Eye (tissue), 1 donor: ENCODE results near the gene SLC25A28.
A peak's percentile ranks its signal among the peaks of the same experiment; 100 is the strongest.

Source experiments
- DNase-seq: peaks from one replicate; pipeline ENCODE4 v3.0.0-alpha.2; 2015

SLC25A28 gene

GRCh38 chr10:99619851-99620710 lies at the start of gene SLC25A28:
SLC25A28 (minus strand) TSS chr10:99620439; CDS start chr10:99620335, 104 bp downstream.
- peak; percentile 99 for DNase-seq

- no peak for DNase-seq
Measured at GRCh38 chr10:99667108-99667751, 47.0 kb upstream of the SLC25A28 start.

- no peak for DNase-seq
Measured at GRCh38 chr10:99665304-99665703, 45.1 kb upstream of the SLC25A28 start.

GRCh38 chr10:99661377-99661763 lies 41.1 kb upstream of the SLC25A28 start:
- DNase-seq: no peak

- no peak for DNase-seq
Measured at GRCh38 chr10:99660662-99661376, 40.6 kb upstream of the SLC25A28 start.

GRCh38 chr10:99659868-99660366 lies 39.7 kb upstream of the SLC25A28 start:
- no peak for DNase-seq

- DNase-seq: peak; percentile 96
Measured at GRCh38 chr10:99659031-99659867, 39.0 kb upstream of the SLC25A28 start, which contains the start of gene ENTPD7. ENTPD7 (plus strand) TSS chr10:99659509; CDS start chr10:99659957, 448 bp downstream.

GRCh38 chr10:99658622-99659030 lies 38.4 kb upstream of the SLC25A28 start:
- DNase-seq: no peak

- DNase-seq: no peak
Measured at GRCh38 chr10:99656199-99657064, 36.2 kb upstream of the SLC25A28 start.

- DNase-seq: peak; percentile 16
Measured at GRCh38 chr10:99654390-99655175, 34.3 kb upstream of the SLC25A28 start.

- no peak for DNase-seq
Measured at GRCh38 chr10:99652800-99653390, 32.7 kb upstream of the SLC25A28 start.

GRCh38 chr10:99648717-99649116 lies 28.5 kb upstream of the SLC25A28 start:
- no peak for DNase-seq

GRCh38 chr10:99647601-99648151 lies 27.4 kb upstream of the SLC25A28 start:
- DNase-seq: no peak

- no peak for DNase-seq
Measured at GRCh38 chr10:99633832-99634231, 13.6 kb upstream of the SLC25A28 start.

- no peak for DNase-seq
Measured at GRCh38 chr10:99631496-99631895, 11.3 kb upstream of the SLC25A28 start.

- DNase-seq: no peak
Measured at GRCh38 chr10:99630991-99631390, 10.8 kb upstream of the SLC25A28 start.

GRCh38 chr10:99630433-99630832 lies 10.2 kb upstream of the SLC25A28 start:
- peak; percentile 19 for DNase-seq

- DNase-seq: no peak
Measured at GRCh38 chr10:99629625-99629978, 9.4 kb upstream of the SLC25A28 start.

- DNase-seq: no peak
Measured at GRCh38 chr10:99628923-99629624, 8.8 kb upstream of the SLC25A28 start.
